Muscle of arm (tissue), 12 donors: ENCODE data around the gene MED13L. TPM values are rescaled to one million over a fixed set of nuclear protein-coding genes. Genes with fewer than 3 reads are reported as not detected.

Source experiments
- DNase-seq: peaks from one replicate; pipeline ENCODE4 v3.0.0-alpha.2; 2013
- polyA plus RNA-seq, 12 donors: library from polyadenylated mRNA; unstranded; fragments of 120-200 nt; gene quantifications; one replicate each; pipeline ENCODE4 v1.2.1, GENCODE V29; 2013; ENCODE audit not compliant: insufficient read length in 12 of 12

The MED13L gene
- polyA plus RNA-seq, 12 donors = 44.9 to 66.0 (median 55.5) TPM; not detected in 1

DNA sequence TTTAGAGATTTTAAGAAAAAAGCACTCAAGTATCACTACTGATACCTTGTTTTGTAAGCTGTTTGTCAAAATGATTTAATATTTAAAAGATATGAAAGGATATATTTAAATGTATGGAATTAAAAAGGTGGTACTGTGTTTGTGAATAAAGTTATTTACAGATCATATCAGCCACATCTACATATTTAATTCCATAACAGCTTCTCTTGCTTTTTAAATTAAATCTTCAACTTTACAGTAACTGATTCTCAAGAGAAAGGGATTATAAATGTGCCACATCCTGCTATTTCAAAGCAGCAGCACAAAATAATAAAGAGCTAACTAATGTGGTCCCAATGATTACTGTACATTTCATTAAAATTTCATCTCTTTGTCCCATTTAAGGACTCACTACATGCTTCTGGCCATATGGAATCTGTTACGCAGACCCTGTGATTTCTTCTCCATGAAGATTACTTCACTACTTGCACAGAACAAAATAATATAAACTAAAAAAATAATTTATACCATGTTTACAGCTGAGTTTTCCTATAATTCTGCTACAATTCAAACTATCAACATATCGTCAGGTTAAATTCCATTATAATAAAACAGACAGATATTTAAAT, 117.8 kb downstream of the MED13L start:
- no peak for DNase-seq

DNA sequence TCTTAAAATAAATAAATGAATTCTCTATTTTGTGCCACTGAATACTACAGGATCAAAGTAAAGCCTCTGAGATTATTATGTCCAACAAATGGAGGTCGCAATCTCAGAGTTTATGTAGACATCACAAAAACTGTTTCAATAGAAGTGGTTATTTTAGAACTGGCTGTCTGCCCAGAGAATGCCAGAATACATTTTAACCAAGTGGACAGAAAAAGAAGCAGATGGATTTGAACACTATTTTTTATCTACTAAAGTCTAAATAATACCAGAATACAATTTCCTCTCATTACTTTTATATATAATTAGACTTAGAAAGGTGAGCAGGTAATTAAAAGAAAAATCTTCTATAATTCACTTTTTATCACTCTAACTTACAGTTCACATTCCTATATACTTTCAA, 118.3 kb downstream of the MED13L start:
- DNase-seq = no peak

DNA sequence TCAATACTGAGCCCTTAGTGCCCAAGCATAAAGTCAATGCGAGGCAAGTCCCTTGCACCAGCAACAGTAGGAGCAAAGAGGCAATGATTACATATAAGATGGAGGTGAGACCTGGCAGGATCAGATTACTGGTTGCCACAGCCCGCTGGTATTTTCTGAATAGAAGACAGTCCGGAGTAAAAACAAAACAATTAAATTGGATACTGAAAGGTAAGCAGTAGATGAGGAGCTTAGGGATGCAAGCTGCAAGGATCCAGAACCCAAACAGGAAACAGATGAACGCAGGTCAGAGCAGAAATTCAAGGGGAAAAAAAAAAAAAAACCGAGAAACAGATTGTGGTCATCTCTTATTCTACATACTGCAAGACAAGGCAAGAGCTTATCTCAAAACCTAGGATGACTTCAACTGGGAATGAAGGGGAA, 119.6 kb downstream of the MED13L start:
- DNase-seq = no peak

DNA sequence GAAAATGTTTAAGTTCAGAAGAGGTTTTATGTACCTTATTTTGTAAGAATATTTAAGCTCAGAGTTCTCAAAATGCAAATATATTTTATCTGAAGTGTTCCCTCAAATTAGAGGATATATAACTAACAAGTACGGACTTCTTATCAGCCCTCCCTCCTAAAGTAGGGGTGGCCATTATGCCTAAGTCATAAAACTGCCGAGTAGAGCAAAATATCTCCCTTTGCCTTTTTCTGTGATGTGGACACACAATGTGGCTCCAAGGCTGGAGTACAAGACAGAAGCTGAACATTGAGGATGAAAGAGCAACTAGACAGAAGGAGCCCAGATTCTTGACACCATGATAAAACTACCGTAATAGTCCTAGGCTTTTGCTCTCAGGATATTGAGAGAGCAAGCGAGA, 120.9 kb downstream of the MED13L start:
- DNase-seq = no peak

DNA sequence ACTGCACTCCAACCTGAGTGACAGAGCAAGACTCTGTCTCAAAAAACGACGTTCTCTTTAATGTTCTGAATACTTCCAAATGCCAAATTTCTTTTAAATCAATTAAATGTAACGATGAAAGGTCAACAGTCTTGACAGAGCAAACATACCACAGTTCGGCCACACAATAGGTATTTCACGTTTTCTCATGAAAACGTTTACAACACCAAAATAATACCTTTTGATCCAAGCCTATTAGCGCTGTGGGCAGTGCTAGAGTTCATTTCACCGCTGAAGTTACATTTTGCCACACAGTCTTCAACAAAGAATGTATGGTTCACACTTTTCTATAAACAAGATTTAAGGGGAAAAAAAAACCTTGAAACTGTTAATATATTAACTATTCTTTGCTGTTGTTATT, 122.1 kb downstream of the MED13L start:
- no peak for DNase-seq

DNA sequence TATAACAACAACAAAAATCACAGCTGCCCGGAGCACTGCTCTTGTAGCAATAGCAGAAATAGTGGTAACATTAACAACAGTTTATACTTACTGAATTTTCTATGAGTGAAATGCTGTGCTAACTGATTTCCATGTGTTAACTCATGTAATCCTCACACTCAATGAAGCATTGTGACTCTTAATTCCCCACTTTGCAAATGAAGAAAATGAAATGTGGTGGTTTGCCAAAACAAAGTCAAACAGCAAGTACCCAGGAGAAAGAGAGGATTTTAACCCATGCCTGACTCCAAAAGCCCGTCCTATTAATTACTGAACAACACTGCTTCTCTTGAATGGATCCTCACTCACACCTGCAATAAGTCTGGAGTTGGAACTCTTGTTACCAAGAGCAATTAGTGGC, 123.5 kb downstream of the MED13L start:
- no peak for DNase-seq

DNA sequence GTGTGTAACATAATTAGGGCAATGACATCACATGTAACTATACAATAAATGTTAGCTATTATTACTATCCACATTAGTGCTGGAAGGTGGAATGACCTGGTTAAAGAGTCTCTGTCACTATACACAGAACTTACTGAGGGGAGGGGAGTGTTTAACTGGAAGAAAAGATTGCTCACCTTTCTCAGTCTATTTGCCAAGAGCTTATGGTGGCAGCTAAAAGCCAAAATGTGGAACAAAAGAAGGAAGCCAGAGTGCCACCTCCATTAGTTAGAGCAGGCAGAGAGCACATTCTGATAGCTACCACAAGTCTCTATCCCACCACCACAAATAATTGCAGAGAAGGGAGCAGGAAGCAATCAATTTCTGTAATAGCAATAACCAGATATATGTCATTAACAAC, 124.4 kb downstream of the MED13L start:
- DNase-seq = no peak

DNA sequence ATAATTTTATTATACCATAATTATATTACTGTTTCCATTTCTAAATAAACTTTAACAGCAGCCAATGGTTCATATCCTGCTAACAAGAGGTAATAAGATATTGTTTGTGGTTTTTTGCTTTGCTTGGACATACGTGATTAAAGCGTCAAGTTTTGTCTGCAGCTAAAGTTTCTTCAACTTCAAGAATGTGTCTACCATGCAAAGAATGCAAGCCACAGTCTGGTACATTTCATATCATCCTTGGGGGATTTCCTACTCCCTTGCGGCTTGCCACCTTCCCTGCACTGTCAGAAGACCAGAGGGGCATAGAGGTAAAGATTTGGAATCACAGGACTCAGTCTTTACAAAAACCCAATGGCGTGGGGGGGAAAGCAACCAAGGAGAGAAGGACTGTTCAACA, 125.2 kb downstream of the MED13L start:
- no peak for DNase-seq

DNA sequence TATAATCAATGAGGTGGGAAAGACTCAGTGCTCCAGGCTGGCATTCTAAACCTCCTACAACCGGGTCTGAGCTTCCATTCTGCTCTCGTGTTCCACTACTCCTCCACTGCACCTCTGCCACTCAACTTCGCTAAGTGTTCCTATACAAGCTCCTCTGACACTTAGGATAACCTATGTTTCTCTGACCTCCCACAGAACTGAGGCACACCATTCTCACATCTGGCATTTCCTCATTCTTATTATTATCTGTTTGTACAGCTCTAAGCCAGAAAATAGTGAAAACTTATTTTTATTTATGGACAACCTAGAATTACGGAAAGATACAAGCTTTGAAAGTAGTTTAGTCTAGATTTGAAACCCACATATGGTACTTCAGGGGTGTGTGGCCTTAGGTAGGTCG, 127.0 kb downstream of the MED13L start:
- no peak for DNase-seq

DNA sequence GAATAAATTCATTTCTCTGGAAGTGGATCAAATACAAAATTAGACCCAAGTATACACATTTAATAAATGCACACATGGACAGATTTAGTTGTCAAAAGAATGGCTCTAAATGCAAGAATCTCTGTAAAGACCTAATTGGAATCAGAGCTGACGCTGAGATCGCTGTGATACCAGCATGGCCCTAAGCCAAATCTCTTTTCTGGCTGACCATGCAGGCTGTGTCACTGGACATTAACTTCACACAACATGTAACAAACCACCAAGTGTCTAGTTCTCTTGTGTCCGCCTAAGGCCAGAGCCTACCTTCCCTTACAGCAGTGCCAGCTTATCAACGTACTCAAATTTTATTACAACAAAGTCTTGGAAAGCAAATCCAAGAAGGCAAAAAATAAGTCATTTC, 127.5 kb downstream of the MED13L start:
- no peak for DNase-seq

DNA sequence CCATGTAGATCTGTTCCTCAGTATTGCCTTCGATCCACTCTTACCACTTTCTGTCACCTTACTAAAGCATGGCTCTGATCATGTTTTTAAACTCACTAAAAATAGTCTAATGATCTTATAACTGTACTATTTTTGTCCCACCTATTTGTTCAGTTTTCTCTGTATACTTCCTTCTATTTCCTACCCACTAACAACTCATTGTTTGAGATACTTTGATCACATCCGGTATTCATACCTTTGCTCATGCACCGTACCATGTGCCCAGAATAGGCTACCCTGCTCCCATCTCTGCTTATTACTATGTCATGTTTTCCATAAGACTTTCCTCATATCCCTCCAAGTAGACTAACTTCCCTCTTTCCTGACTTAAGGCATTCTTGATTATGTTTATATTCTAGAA, 128.6 kb downstream of the MED13L start:
- DNase-seq = no peak

DNA sequence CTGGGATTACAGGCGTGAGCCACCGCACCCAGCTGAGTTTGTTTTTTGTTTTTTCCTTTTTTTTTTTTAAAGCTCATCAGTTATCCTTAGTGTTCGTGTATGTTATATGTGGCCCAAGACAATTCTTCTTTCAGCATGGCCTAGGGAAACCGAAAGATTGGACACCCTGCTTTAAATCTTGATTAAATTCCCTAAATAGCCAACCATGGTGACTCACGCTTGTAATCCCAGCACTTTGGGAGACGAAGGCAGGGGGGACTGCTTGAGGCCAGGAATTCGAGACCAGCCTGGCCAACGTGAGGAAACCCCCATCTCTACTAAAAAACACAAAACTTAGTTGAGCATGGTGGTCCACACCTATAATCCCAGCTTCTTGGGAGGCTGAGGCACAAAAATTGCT, 131.1 kb downstream of the MED13L start:
- DNase-seq = no peak

DNA sequence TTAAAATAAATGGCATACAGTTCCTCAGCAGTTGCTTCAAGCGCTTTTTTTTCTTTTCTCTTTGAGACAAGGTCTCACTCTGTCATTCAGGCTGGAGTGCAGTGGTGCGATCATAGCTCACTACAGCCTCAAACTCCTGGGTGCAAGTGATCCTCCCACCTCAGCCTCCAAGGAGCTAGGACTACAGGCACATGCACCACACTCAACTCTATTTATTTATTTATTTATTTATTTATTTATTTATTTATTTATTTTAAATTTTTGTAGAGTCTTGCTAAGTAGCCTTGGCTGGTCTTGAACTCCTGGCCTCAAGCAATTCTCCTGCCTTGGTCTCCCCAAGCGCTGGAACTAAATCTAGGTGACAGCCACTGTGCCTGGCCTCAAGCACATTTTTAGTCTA, 132.0 kb downstream of the MED13L start:
- DNase-seq = no peak

DNA sequence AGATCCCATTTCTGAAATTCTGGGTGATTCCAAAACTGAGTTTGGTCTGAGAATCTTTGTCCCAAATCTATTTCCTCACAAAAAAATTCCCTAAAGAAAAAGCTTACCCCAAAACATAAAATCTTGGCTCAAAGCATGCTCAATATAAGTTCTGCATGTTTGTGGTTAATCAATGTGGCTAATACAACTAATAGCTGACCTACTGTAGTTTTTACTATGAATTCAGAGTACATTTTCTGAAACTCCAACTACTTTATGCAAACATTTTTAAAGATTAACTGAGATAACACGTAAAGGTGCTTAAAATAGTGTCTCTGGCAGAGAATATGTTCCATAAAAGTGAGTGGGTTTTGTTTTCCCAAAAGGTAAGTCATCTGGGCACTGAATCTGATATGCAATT, 133.1 kb downstream of the MED13L start:
- DNase-seq = no peak

DNA sequence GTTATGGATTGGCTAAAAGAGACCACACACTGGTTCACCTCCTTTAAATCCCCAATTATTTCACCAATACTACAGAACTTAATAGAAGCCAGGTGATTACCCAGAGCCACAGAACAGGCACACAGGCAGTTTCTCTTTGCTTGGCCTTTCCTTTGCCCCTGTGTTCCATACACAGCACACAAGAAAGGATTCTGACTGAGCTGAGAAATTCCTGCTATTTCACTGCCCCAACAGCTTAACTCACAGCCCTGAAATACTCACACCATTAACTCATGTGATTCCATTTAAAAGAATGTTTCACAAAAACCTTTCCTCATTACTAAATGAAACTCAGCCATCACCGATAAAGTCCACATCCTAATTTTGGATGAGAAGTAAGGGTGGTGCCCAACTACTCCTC, 133.6 kb downstream of the MED13L start:
- no peak for DNase-seq

DNA sequence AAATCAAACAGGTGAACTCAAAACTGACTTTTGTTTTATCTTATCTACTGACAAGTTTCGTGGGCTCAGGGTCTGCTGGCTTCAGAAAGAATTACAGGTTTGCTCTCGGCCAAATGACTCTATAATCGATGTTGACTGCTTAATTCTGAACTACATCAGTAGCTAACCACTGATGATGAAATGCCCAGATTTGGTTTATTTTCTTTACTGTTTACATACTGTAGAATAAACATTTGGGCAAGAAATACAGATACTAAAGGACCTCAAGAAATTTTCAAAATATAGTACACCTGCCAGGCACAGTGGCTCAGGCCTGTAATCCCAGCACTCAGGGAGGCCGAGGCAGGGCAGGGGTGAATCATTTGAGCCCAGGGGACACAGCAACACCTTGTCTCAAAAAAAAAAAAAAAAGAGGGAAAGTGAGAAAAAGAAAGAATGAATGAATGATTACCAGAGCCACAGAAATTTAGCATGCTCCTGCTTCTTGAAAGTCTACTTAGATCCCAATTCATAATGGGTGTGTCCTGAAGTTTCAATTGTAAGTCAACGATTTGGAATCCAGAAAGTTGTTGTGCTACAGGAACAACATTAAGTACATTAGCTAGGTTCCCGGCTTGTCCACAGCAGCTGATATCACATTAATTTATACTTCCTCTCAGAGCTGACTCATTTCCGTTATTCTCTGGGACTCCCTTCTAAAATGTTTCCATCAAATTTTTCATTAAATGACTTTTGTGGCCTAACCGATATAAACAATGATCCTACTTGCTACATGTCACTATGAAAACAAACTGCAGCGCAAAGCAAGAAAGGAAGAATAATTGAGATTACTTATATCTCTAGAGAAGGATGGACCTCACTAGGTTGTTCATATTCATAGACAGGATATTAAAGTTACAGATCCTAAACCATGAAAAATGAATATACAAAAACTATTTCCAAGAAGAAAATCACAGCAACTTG, 134.3 kb downstream of the MED13L start:
- DNase-seq = no peak

DNA sequence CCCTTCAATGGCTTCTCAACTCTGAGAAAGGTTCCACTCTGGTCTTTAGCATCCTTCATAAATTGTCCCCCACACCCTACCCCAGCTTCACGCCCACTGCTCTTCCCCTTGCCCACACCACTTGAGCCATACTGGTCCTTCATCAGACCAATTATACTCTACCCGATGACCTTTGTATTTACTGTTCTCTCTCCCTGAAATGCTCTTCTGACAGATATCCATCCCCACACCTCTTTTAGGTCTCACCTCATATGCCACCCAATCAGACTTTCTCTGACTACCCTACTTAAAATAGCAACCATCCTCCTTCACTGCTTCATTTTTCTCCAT, 135.7 kb downstream of the MED13L start:
- DNase-seq = no peak

DNA sequence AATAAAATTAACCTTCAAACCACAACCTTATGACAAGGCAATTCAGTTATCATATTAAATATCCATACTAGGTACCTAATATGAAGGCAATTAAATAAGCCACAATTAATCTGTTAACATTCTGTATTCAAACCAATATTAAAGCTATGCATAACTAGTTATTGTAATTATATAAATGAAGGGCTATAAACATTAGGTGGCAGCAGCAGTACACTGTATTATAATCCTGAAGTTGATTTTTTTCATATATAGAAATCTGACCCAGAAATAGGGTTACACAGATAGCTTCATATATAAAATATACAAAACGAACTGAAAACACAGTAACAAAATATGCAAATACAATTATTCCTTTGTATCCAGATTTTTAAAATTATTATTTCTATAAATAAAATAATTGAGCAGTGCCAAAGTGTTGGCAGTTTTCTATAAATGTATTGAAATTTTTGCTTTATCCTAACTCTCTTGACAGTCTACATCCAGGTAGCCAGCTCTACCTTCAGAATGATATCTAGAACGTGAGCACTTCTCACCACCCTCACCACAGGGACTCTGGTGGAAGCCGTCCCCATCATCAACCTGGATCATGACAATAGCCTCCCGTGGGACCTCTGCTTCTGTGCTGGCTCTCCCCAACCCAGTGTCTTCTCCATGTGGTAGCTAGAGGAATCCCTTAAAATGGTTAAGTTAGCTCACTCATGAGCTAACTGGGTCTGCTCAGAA, 136.2 kb downstream of the MED13L start:
- no peak for DNase-seq

DNA sequence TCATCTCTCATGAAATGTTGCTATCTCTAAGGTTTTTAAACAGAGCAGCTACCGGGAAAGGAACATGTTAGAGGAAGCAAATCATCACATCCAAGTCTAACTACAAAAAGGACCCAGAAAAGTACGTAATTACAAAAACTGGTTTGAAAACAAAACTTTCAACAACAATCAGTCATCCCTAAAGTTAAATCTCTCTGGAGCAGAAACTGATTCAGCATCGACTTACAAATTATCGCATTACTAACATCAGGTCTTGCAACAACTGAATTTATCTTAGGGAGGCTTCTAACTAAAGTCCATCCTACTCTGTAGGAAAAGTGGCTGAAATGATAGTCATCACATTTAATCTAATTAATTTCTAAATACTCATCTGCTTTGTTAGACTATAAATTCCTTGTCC, 137.0 kb downstream of the MED13L start:
- no peak for DNase-seq

DNA sequence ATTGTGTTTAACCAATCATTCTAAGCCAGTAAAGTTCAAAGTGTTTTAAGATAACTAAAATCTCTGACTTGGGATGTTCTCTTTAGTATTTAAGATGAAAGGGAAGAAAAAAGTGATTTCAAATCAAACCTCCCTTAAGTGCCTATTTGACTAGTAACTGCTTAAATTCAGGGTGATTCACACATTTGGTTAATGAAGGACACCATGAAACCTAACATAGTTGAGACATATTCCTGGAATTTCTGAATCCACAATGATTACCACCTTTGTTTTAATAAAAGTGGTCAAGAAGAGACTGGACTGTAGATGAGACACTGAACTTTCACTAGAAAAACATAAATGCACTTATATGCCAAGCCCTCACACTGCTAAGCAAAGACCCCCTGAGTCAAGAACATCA, 138.7 kb downstream of the MED13L start:
- DNase-seq = no peak

DNA sequence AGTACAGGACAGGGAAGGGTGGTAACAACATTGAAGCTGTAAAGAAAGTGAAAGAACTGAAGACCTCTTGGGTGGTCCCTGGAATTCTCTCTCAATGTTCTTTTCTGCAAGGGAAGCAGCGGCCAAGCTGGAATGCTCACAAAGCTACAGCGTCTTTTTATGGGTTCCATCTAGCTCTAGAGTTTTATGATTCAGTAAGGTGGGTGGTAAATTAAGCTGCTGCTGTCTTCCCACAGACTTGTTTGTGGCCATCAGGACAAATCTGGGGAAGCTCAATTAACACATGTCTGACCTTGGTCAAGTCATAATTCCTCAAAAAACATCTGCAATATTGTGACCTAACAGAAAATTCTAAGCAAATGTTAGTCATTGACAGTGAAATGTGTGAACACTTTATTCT, 139.1 kb downstream of the MED13L start:
- DNase-seq = no peak

DNA sequence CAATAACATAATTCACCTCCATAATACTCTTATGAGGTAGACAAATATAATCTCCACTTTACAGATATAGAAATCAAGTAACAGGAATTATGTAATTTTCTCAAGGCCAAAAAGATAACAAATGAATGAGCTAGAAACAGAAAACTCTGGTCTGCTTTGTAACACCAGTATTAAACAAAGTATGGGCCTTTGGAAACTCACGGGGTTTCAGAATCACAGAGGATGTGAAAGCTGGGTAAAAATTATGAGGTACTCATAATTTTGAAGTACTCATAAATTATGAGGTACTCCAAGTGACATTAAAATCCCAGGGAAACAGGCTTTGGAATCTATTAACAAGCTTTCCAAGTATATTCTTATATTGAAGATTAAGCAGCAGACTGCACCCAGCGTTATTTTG, 140.2 kb downstream of the MED13L start:
- DNase-seq = no peak

DNA sequence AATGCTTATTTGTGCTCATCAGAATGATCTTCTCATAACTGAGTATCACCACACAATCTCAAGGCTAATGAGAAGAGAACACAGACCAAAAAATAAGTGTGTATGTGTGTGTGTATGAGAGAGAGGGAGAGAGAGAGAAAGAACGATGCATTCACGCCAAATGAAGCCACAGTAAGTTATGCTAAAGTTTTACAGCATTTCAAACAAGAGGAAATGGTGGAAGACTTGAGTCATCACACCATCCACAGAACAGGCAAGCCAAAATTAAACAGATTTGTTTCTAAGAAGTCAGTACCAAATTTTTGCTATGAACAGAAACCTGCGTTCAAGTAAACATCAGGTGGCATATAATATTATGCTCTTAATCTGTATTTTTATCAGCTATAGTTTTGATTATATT, 141.2 kb downstream of the MED13L start:
- DNase-seq = no peak
